GM23338 (cell line): ENCODE measurements around the gene ZFP62. TPM values are rescaled to one million over a fixed set of nuclear protein-coding genes. Genes with fewer than 3 reads are reported as not detected.

Experiments used
- ATAC-seq: fragments of 200-7000 bp; cut with Tn5 transposase; 3 replicates; pipeline ENCODE4 v1.9.1; 2020
- DNase-seq: peaks from one replicate; pipeline ENCODE4 v3.0.0-alpha.2; 2015; ENCODE audit warnings: low spot score
- H2AFZ ChIP-seq: fragments of 200-600 bp; sonication (generic); 2 replicates; pipeline ENCODE4 v1.8.0; 2016; ENCODE audit warnings: antibody characterized with exemption, mild to moderate bottlenecking, moderate library complexity
- H3F3A ChIP-seq: fragments of 200-600 bp; sonication (generic); replicated peaks from 2 replicates; pipeline ENCODE4 v1.8.0; 2017; ENCODE audit warnings: antibody characterized with exemption, mixed run types, low read depth
- H3K27ac ChIP-seq: fragments of 200-600 bp; sonication (generic); 2 replicates; pipeline ENCODE4 v1.6.1; 2016; ENCODE audit warnings: low read depth
- H3K27me3 ChIP-seq: fragments of 200-600 bp; sonication (generic); 2 replicates; pipeline ENCODE4 v1.8.0; 2016; ENCODE audit warnings: mild to moderate bottlenecking, mixed run types, moderate library complexity; ENCODE audit not compliant: insufficient read depth
- H3K36me3 ChIP-seq: fragments of 200-600 bp; sonication (generic); 2 replicates; pipeline ENCODE4 v1.8.0; 2016; ENCODE audit warnings: mild to moderate bottlenecking; ENCODE audit not compliant: insufficient read depth
- H3K4me1 ChIP-seq: fragments of 200-600 bp; sonication (generic); 2 replicates; pipeline ENCODE4 v1.8.0; 2016; ENCODE audit warnings: mild to moderate bottlenecking, moderate library complexity; ENCODE audit not compliant: insufficient read depth
- H3K4me2 ChIP-seq: fragments of 200-600 bp; sonication (generic); 2 replicates; pipeline ENCODE4 v1.7.1; 2017; ENCODE audit warnings: mixed run types
- H3K4me3 ChIP-seq: fragments of 200-600 bp; sonication (generic); 2 replicates; pipeline ENCODE4 v1.6.1; 2016; ENCODE audit warnings: mixed run types
- H3K79me2 ChIP-seq: fragments of 200-600 bp; sonication (generic); replicated peaks from 2 replicates; pipeline ENCODE4 v1.8.0; 2017; ENCODE audit warnings: mild to moderate bottlenecking; ENCODE audit not compliant: insufficient read depth
- H3K9me2 ChIP-seq: fragments of 200-600 bp; sonication (generic); 2 replicates; pipeline ENCODE4 v1.8.0; 2017; ENCODE audit not compliant: insufficient read depth
- H4K20me1 ChIP-seq: fragments of 200-600 bp; sonication (generic); replicated peaks from 2 replicates; pipeline ENCODE4 v1.8.0; 2017; ENCODE audit warnings: mild to moderate bottlenecking; ENCODE audit not compliant: insufficient read depth
- H3K27ac Mint-ChIP-seq: 2 replicates; pipeline ENCODE4 v1.8.0; 2020; ENCODE audit warnings: inconsistent platforms, mild to moderate bottlenecking, moderate library complexity, mixed read lengths
- H3K27me3 Mint-ChIP-seq: 3 replicates; pipeline ENCODE4 v1.8.0; 2022; ENCODE audit warnings: low read depth, mild to moderate bottlenecking, moderate library complexity, mixed read lengths, inconsistent platforms; ENCODE audit not compliant: insufficient read depth, poor library complexity
- H3K36me3 Mint-ChIP-seq: 3 replicates; pipeline ENCODE4 v1.8.0; 2021; ENCODE audit warnings: low read depth, mild to moderate bottlenecking, inconsistent platforms, moderate library complexity, mixed read lengths
- H3K4me1 Mint-ChIP-seq: 3 replicates; pipeline ENCODE4 v1.8.0; 2020; ENCODE audit warnings: mild to moderate bottlenecking, inconsistent platforms, mixed read lengths
- H3K4me3 Mint-ChIP-seq: 3 replicates; pipeline ENCODE4 v1.8.0; 2021; ENCODE audit warnings: moderate library complexity, mild to moderate bottlenecking, inconsistent platforms, mixed read lengths
- H3K9me3 Mint-ChIP-seq: 3 replicates; pipeline ENCODE4 v1.8.0; 2020; ENCODE audit warnings: moderate library complexity, mild to moderate bottlenecking, inconsistent platforms, mixed read lengths
- CREB1 ChIP-seq: fragments of 250-450 bp; sonication (Bioruptor Pico); IDR thresholded peaks from 2 replicates; pipeline ENCODE4 v1.5.0; 2020; ENCODE audit warnings: low read depth, mild to moderate bottlenecking, moderate library complexity
- CTCF ChIP-seq, 2 experiments: fragments of 200-600 bp in 1 of 2; sonication (generic) in 1 of 2; conservative IDR thresholded peaks; 2 replicates each; pipeline versions ENCODE4 v1.5.1 to v1.6.1; 2016 to 2017; ENCODE audit warnings: antibody characterized with exemption in 2 of 2, low read depth in 2 of 2, mild to moderate bottlenecking in 2 of 2, moderate library complexity in 1 of 2
- ETS1 ChIP-seq: IDR thresholded peaks from 2 replicates; pipeline ENCODE4 v1.6.1; 2016; ENCODE audit warnings: antibody characterized with exemption
- EZH2 ChIP-seq: fragments of 200-600 bp; sonication (generic); IDR thresholded peaks from one replicate; pipeline ENCODE4 v1.8.0; 2017; ENCODE audit warnings: antibody characterized with exemption, mild to moderate bottlenecking, low read depth; ENCODE audit not compliant: unreplicated experiment
- JUNB ChIP-seq: IDR thresholded peaks from one replicate; pipeline ENCODE4 v1.6.1; 2016; ENCODE audit warnings: antibody characterized with exemption; ENCODE audit not compliant: unreplicated experiment
- NANOG ChIP-seq: IDR thresholded peaks from 2 replicates; pipeline ENCODE4 v1.6.1; 2016; ENCODE audit warnings: antibody characterized with exemption, borderline replicate concordance
- POLR2AphosphoS5 ChIP-seq: IDR thresholded peaks from 2 replicates; pipeline ENCODE4 v1.6.1; 2016; ENCODE audit warnings: antibody characterized with exemption, low read depth
- REST ChIP-seq: IDR thresholded peaks from one replicate; pipeline ENCODE4 v1.6.1; 2018; ENCODE audit warnings: antibody characterized with exemption; ENCODE audit not compliant: unreplicated experiment
- STAT1 ChIP-seq: IDR thresholded peaks from one replicate; pipeline ENCODE4 v1.6.1; 2016; ENCODE audit warnings: antibody characterized with exemption; ENCODE audit not compliant: unreplicated experiment
- ZNF114 ChIP-seq: fragments of 250-450 bp; sonication (Bioruptor Pico); IDR thresholded peaks from 2 replicates; pipeline ENCODE4 v1.5.0; 2020; ENCODE audit warnings: mild to moderate bottlenecking, moderate library complexity
- ZNF331 ChIP-seq: fragments of 250-450 bp; sonication (Bioruptor Pico); IDR thresholded peaks from 2 replicates; pipeline ENCODE4 v1.5.0; 2020; ENCODE audit warnings: low read depth, mild to moderate bottlenecking, moderate library complexity
- polyA plus RNA-seq: library from polyadenylated mRNA; unstranded; fragments of >200 nt; fragmentation: Nextera tagmentation; extraction: Ambion mirVana; gene quantifications from 2 replicates; pipeline ENCODE4 v1.2.1, GENCODE V29; 2016
- total RNA-seq: library from RNA; depleted of rRNA; stranded (reverse); fragments of >200 nt; shearing (Covaris generic); gene quantifications from 2 replicates; pipeline ENCODE4 v1.2.3, GENCODE V29; 2014

The ZFP62 gene
- total and polyA plus RNA-seq, 2 experiments from 2014 or later, result 32.9 to 33.2 TPM

GRCh38 chr5:180853848-180854176, 7.3 kb downstream of the ZFP62 start:
- no peak overlapping the region for H3K4me3 ChIP-seq
- H3K27ac Mint-ChIP-seq, result no peak overlapping the region
- H3K27ac ChIP-seq, result no peak overlapping the region
- peaks cover 44% of the 10 kb centered on the region for H3K9me3 Mint-ChIP-seq
- H3K9me2 ChIP-seq, result peaks cover 4% of the 10 kb centered on the region; the same call in 1 of the 2 replicates
- ATAC-seq (no peak), DNase-seq (no peak)
- H3K36me3 ChIP-seq, result peaks cover 39% of the 10 kb centered on the region
- no peak overlapping the region for H2AFZ ChIP-seq
- H3F3A ChIP-seq, result no peaks in the 10 kb centered on the region; the same call in 1 of the 2 replicates
- H3K4me1 Mint-ChIP-seq, result peaks cover 5% of the 10 kb centered on the region; the same call in 2 of the 3 replicates
- peaks cover 4% of the 10 kb centered on the region for H3K27me3 Mint-ChIP-seq
- no peak overlapping the region for H3K4me3 Mint-ChIP-seq
- H3K36me3 Mint-ChIP-seq, result peaks cover 95% of the 10 kb centered on the region
- peaks cover 39% of the 10 kb centered on the region for H3K79me2 ChIP-seq
- peaks cover 16% of the 10 kb centered on the region for H4K20me1 ChIP-seq
- no peak overlapping the region for H3K4me2 ChIP-seq
- H3K27me3 ChIP-seq, result peaks cover 4% of the 10 kb centered on the region; the same call in 1 of the 2 replicates
- no peaks in the 10 kb centered on the region for H3K4me1 ChIP-seq
- TF ChIP-seq STAT1 (no peak), NANOG (no peak)

GRCh38 chr5:180853121-180853847, 7.8 kb downstream of the ZFP62 start:
- H3K36me3 Mint-ChIP-seq, result peaks cover 95% of the 10 kb centered on the region

More at GRCh38 chr5:180853121-180853847, 7.8 kb downstream of the ZFP62 start:
- H3K4me1 ChIP-seq, result no peaks in the 10 kb centered on the region
- no peaks in the 10 kb centered on the region; the same call in 1 of the 2 replicates for H3F3A ChIP-seq
- peaks cover 34% of the 10 kb centered on the region for H3K79me2 ChIP-seq
- Mint-ChIP-seq H3K9me3 (peaks cover 50% of the 10 kb centered on the region), H3K27ac (no peak overlapping the region), H3K27me3 (peaks cover 7% of the 10 kb centered on the region), H3K4me1 (peaks cover 5% of the 10 kb centered on the region; the same call in 2 of the 3 replicates), H3K4me3 (no peak overlapping the region)
- TF ChIP-seq ZNF114 (CRISPR knock-in tag), result no peak
- no peak for TF ChIP-seq JUNB
- TF ChIP-seq CTCF (conservative IDR thresholded peaks at IDR 0.05; ENCODE audit: low read depth in 2 of 2), result no peak
- no peak for TF ChIP-seq REST
- TF ChIP-seq ETS1, result no peak
- TF ChIP-seq EZH2, result no peak
- no peak for TF ChIP-seq POLR2AphosphoS5
- TF ChIP-seq NANOG, result no peak
- no peak for TF ChIP-seq CREB1 (CRISPR knock-in tag)
- no peak for TF ChIP-seq ZNF331 (CRISPR knock-in tag)
- DNase-seq (no peak), ATAC-seq (no peak)
- no peak overlapping the region for H3K4me2 ChIP-seq
- H3K27me3 ChIP-seq, result peaks cover 4% of the 10 kb centered on the region; the same call in 1 of the 2 replicates
- no peak overlapping the region for H2AFZ ChIP-seq
- H3K9me2 ChIP-seq, result peaks cover 4% of the 10 kb centered on the region; the same call in 1 of the 2 replicates
- no peak overlapping the region for H3K4me3 ChIP-seq
- H4K20me1 ChIP-seq, result peaks cover 16% of the 10 kb centered on the region
- peaks cover 45% of the 10 kb centered on the region for H3K36me3 ChIP-seq
- no peak overlapping the region for H3K27ac ChIP-seq
